Stimulated activated CD4-positive, alpha-beta T cell treated with anti-CD3 and anti-CD28 coated beads, Interleukin-15, amount 100 ng/mL, for 24 hours (primary cell): ENCODE results near the gene GCK.

ENCODE experiments used
- DNase-seq: peaks from one replicate; pipeline ENCODE4 v3.0.0-alpha.2; 2020

Gene GCK

DNA sequence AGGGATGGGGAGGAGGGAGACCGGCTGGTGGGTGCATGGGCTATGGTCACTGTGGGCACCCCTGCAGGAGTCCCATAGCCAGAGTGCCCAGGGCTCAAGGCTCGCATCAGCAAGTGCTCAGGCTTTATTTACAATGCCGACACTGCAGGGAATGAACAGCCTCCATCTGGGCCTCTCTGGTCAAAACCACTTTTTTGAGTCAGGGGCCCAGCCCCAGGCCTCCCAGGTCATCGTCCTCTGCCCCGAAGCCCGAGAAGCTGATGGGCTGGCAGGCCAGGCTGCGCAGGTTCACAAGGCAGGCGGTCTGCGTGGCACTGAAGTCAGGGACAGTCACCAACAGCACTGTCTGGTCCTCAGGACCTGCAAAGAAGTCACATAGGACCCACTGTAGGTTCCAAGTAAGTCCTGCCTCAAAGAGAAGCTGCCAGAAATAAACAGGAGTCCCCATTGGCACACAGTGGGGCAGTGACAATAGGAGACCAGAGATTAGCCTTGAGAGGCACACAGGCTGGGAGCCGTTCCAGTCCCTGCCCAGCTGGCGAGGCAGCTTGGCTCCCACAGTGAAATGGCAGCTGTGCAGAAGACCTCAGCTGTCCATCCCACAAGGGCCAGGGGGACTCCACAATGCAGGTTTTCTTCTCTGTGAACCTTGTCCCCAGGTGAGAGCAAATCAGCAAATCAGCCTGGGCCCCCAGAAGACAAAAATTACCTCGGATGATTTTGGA lies 74.5 kb downstream of the GCK start:
- no peak for DNase-seq

- no peak for DNase-seq
Measured at GRCh38 chr7:44113764-44114354, 75.4 kb downstream of the GCK start.

DNA sequence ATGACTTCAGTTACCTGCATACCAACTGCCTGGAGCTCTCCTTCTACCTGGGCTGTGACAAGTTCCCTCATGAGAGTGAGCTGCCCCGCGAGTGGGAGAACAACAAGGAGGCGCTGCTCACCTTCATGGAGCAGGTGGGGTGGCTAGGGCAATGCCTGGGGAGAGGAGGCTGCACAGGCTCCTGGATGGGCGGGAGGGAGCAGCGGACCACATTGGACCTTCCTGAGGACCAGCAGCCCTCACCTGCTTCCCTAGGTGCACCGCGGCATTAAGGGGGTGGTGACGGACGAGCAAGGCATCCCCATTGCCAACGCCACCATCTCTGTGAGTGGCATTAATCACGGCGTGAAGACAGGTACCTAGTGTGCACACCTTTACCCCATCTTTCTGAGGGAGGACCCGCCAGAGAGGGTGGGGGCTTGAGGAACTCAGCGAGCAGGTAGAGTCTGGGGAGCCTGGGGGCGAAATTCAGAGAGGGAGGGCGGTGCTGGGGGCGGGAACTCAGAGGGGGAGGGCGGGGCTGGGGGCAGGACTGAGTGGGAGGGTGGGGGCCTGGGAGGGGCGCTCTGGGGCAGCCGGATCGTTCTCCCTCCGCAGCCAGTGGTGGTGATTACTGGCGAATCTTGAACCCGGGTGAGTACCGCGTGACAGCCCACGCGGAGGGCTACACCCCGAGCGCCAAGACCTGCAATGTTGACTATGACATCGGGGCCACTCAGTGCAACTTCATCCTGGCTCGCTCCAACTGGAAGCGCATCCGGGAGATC lies 76.1 kb downstream of the GCK start:
- DNase-seq, result no peak

GRCh38 chr7:44112231-44112996 lies 76.8 kb downstream of the GCK start:
- peak; percentile 37 for DNase-seq

- DNase-seq, result no peak
Measured at GRCh38 chr7:44111761-44112160, 77.5 kb downstream of the GCK start.

DNA sequence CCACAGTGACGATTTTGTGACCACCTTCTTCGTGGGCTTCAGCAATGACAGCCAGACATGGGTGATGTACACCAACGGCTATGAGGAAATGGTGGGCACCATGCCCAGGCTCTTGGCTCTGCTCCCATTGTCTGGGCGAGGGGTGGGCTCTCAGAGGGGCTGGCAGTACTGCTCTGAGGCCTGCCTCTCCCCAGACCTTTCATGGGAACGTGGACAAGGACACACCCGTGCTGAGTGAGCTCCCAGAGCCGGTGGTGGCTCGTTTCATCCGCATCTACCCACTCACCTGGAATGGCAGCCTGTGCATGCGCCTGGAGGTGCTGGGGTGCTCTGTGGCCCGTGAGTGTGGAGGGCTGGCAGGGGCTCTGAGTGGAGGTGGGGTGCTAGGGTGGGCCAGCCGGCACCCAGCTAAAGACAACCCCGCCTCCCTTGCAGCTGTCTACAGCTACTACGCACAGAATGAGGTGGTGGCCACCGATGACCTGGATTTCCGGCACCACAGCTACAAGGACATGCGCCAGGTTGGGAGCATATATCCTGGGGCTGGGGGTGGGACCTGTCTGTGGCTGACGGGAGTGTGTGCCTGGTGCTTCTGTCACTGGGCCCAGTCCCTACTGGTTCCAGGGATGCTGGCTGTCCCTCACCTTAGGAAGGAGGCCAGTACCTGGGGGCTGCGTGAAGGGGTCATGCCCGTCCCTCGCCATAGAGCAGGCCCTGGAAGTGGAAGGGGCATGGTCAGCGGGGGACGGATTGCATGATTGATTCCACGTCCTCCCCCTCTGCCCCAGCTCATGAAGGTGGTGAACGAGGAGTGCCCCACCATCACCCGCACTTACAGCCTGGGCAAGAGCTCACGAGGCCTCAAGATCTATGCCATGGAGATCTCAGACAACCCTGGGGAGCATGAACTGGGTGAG lies 78.3 kb downstream of the GCK start:
- no peak for DNase-seq

DNA sequence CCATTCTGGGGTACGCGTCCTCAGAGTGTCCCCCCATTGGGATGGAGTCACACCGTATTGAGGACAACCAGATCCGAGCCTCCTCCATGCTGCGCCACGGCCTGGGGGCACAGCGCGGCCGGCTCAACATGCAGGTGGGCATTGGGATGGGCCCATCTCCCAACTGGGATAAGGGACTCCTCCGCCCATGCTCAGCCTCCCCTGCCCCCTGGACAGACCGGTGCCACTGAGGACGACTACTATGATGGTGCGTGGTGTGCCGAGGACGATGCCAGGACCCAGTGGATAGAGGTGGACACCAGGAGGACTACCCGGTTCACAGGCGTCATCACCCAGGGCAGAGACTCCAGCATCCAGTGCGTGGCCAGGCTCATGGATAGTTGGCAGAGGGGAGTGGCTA lies 79.2 kb downstream of the GCK start:
- no peak for DNase-seq

- DNase-seq, result no peak
Measured at GRCh38 chr7:44108768-44109750, 80.2 kb downstream of the GCK start.

- no peak for DNase-seq
Measured at GRCh38 chr7:44107961-44108767, 81.1 kb downstream of the GCK start.

GRCh38 chr7:44107116-44107960 lies 81.9 kb downstream of the GCK start:
- no peak for DNase-seq

DNA sequence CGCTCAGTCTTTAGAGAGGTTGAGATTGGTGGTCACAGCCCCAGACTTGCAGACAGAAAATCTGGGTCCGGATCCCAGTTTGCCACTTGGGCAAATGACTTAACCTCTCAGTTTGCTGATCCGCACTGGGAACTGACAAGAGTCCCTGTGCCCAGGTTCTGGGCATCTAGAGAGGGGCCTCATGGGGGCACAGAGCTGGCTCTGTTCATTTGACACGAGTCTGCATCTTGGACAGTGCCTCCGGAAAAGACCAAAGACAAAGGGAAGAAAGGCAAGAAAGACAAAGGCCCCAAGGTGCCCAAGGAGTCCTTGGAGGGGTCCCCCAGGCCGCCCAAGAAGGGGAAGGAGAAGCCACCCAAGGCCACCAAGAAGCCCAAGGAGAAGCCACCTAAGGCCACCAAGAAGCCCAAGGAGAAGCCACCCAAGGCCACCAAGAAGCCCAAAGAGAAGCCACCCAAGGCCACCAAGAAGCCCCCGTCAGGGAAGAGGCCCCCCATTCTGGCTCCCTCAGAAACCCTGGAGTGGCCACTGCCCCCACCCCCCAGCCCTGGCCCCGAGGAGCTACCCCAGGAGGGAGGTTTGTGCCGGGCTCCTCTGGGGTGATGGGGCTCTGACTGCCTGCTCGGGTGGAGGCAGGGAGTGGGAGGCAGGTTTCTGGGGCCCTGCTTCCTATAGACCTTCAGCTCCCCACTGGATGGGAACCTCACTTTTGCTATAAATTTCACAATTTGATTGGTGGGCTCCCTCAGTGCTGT lies 82.8 kb downstream of the GCK start:
- DNase-seq, result no peak

GRCh38 chr7:44105832-44106231 lies 83.4 kb downstream of the GCK start:
- DNase-seq, result no peak

- DNase-seq, result no peak
Measured at GRCh38 chr7:44104860-44105771, 84.1 kb downstream of the GCK start.

DNA sequence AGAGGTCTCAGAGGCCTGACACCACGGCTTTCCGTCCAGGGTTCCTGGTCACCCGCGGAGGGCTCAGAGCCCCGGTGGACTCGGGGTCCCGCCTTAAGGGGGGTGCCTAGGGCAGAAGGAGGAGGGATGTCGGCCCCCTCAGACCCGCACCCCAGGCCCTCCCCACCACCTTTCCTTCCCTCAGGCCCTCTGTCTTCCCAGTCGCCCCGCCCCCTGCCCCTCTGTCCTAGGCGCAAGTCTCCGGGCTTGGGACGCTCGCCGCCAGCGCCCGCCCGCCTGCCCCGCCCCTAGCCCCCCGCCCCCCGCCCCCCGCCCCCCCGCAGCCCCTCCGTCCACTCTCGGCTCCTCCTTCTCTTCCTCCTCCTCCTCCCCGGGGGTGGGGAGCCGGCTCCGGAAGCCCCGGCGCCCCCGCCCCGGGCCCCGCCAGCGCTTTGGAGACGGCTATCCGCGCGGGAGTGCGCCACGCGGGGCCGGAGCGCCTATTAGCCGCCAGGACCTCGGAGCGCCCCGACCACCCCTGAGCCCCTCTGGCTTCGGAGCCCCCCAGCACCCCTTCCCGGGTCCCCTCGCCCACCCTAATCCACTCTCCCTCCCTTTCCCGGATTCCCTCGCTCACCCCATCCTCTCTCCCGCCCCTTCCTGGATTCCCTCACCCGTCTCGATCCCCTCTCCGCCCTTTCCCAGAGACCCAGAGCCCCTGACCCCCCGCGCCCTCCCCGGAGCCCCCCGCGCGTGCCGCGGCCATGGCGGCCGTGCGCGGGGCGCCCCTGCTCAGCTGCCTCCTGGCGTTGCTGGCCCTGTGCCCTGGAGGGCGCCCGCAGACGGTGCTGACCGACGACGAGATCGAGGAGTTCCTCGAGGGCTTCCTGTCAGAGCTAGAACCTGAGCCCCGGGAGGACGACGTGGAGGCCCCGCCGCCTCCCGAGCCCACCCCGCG lies 85.0 kb downstream of the GCK start, which contains the start of gene AEBP1:
Gene AEBP1, plus strand, starts transcription at position 423 of the 937 bp plus-strand sequence. Its CDS starts 321 bp downstream, at position 744.
- DNase-seq, result peak; percentile 56

DNA sequence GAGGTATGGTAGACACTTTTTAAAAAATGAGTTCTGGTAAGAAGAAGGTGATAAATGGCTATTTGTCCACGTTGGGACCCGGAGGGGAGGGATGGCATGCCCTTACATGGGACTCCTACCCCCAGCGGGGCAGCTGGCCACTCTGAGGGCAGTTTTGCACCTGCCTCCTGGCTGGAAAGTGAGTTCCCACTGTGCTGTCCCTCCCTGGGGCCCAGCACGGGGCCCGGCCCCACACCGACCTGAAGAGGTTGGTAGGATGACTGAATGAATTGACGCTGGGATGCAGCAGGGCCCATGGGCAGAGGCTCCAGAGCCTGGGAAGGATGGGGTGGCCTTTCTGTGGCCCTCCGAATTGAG lies 85.7 kb downstream of the GCK start:
- DNase-seq, result no peak
